CD4-positive, alpha-beta T cell (primary cell): ENCODE data around the gene PARG. TPM values are rescaled to one million over a fixed set of nuclear protein-coding genes. Genes with fewer than 3 reads are reported as not detected.
"Not testable (repeated sequence)": the region's sequence is repeated elsewhere in the genome, so short reads cannot be mapped to it uniquely, and the experiment has no call there.

Experiments used
- ATAC-seq: fragments of 200-7000 bp; cut with Tn5 transposase; one replicate; pipeline ENCODE4 v1.10.0; 2022; ENCODE audit warnings: mild to moderate bottlenecking; ENCODE audit not compliant: poor library complexity
- CTCF ChIA-PET: fragments of 350-600 bp; sonication (Branson Sonifier 250); formaldehyde crosslinking; loops from one replicate; lab custom pipeline; 2021; ENCODE audit warnings: antibody characterized with exemption, inconsistent platforms; lab: Charles Lee
- POLR2A ChIA-PET: fragments of 350-600 bp; sonication (Branson Sonifier 250); formaldehyde crosslinking; loops from one replicate; lab custom pipeline; 2021; ENCODE audit warnings: antibody characterized with exemption, inconsistent platforms; lab: Charles Lee
- DNase-seq, 14 experiments: peaks; one replicate each; pipeline ENCODE4 v3.0.0-alpha.2; 2013 to 2020; ENCODE audit warnings: mixed read lengths in 2 of 14
- H3K27ac ChIP-seq, 2 donors: one replicate each; pipeline versions ENCODE4 v1.5.1 to v1.7.0; 2013; ENCODE audit warnings: low read length in 2 of 2, low read depth in 1 of 2, mild to moderate bottlenecking in 1 of 2
- H3K27me3 ChIP-seq, 2 experiments: 1 replicate in 1 of 2; 2 replicates in 1 of 2; pipeline versions ENCODE4 v1.6.1 to v1.7.0; 2013; ENCODE audit warnings: low read length in 2 of 2, control low read depth in 1 of 2, mild to moderate bottlenecking in 1 of 2, moderate library complexity in 1 of 2; ENCODE audit not compliant: insufficient read depth in 2 of 2, control insufficient read depth in 1 of 2
- H3K36me3 ChIP-seq: one replicate; pipeline ENCODE4 v1.6.1; 2013; ENCODE audit warnings: low read length, control low read depth; ENCODE audit not compliant: insufficient read depth
- H3K4me1 ChIP-seq: one replicate; pipeline ENCODE4 v1.6.1; 2013; ENCODE audit warnings: low read length, control low read depth; ENCODE audit not compliant: insufficient read depth
- H3K4me3 ChIP-seq: one replicate; pipeline ENCODE4 v1.5.1; 2013; ENCODE audit warnings: mild to moderate bottlenecking, low read length, moderate library complexity
- H3K9me3 ChIP-seq, 2 experiments: 1 replicate in 1 of 2; 2 replicates in 1 of 2; pipeline versions ENCODE4 v1.6.1 to v1.7.0; 2013; ENCODE audit warnings: low read length in 2 of 2, mild to moderate bottlenecking in 2 of 2, control low read depth in 1 of 2, moderate library complexity in 1 of 2; ENCODE audit not compliant: control insufficient read depth in 1 of 2, insufficient read depth in 1 of 2
- H3K27ac Mint-ChIP-seq: one replicate; pipeline ENCODE4 v1.8.0; 2020; ENCODE audit warnings: mixed read lengths
- H3K27me3 Mint-ChIP-seq: one replicate; pipeline ENCODE4 v1.8.0; 2021; ENCODE audit warnings: mixed read lengths
- H3K36me3 Mint-ChIP-seq: one replicate; pipeline ENCODE4 v1.8.0; 2021; ENCODE audit warnings: low read depth, mixed read lengths
- H3K4me1 Mint-ChIP-seq: one replicate; pipeline ENCODE4 v1.8.0; 2021; ENCODE audit warnings: low read depth, mixed read lengths
- H3K4me3 Mint-ChIP-seq: one replicate; pipeline ENCODE4 v1.8.0; 2020; ENCODE audit warnings: mild to moderate bottlenecking, mixed read lengths
- H3K9me3 Mint-ChIP-seq: one replicate; pipeline ENCODE4 v1.8.0; 2020; ENCODE audit warnings: mixed read lengths
- intact Hi-C, 2 experiments: fragments of 100-400 bp; cut with DNase I in 1 of 2; cut with micrococcal nuclease in 1 of 2; formaldehyde crosslinking; loops; one replicate each; pipeline versions ENCODE4 v1.15.1 to v1.9.0; 2023 to 2025; cut with DNase I, micrococcal nuclease
- total RNA-seq, 174 experiments: library from RNA in 2 of 174; stranded (reverse) in 2 of 174; gene quantifications; one replicate each; pipeline ENCODE4 v1.2.3 and lab custom pipeline; 2021 to 2026

Gene PARG
- total RNA-seq, 2 experiments from 2014 or later: 30.1 to 31.8 TPM

GRCh38 chr10:49970331-49970857 lies 28.6 kb upstream of the PARG start:
- H3K27ac ChIP-seq, H3K4me1 Mint-ChIP-seq, H3K4me1 ChIP-seq, ATAC-seq, H3K4me3 ChIP-seq, H3K27ac Mint-ChIP-seq, POLR2A ChIA-PET, H3K27me3 Mint-ChIP-seq, H3K36me3 ChIP-seq, H3K27me3 ChIP-seq, DNase-seq, H3K4me3 Mint-ChIP-seq, H3K9me3 Mint-ChIP-seq, intact Hi-C loops, H3K9me3 ChIP-seq, CTCF ChIA-PET: not testable (repeated sequence)
- peaks cover 22% of the 10 kb centered on the region for H3K36me3 Mint-ChIP-seq

- POLR2A ChIA-PET, H3K27me3 Mint-ChIP-seq, H3K4me3 Mint-ChIP-seq, CTCF ChIA-PET, H3K4me1 ChIP-seq, H3K9me3 ChIP-seq, ATAC-seq, DNase-seq, intact Hi-C loops, H3K36me3 ChIP-seq, H3K4me3 ChIP-seq, H3K27ac ChIP-seq, H3K9me3 Mint-ChIP-seq, H3K27ac Mint-ChIP-seq, H3K27me3 ChIP-seq: not testable (repeated sequence)
- Mint-ChIP-seq H3K4me1 (peaks cover 20% of the 10 kb centered on the region), H3K36me3 (peaks cover 64% of the 10 kb centered on the region)
These were observed 11.3 kb upstream of the PARG start for GRCh38 chr10:49953122-49953521.

GRCh38 chr10:49952006-49952405 lies 10.2 kb upstream of the PARG start:
- ATAC-seq, H3K36me3 ChIP-seq, CTCF ChIA-PET, H3K27me3 Mint-ChIP-seq, H3K4me3 ChIP-seq, DNase-seq, H3K27ac Mint-ChIP-seq, POLR2A ChIA-PET, intact Hi-C loops, H3K4me3 Mint-ChIP-seq, H3K9me3 ChIP-seq, H3K4me1 ChIP-seq, H3K27me3 ChIP-seq, H3K27ac ChIP-seq, H3K9me3 Mint-ChIP-seq: not testable (repeated sequence)
- Mint-ChIP-seq H3K4me1 (peaks cover 20% of the 10 kb centered on the region), H3K36me3 (peaks cover 62% of the 10 kb centered on the region)

GRCh38 chr10:49948737-49949136 lies 6.9 kb upstream of the PARG start:
- H3K27ac ChIP-seq, H3K4me3 ChIP-seq, DNase-seq, ATAC-seq, H3K9me3 ChIP-seq, H3K4me1 ChIP-seq, H3K27me3 Mint-ChIP-seq, H3K4me3 Mint-ChIP-seq, H3K27me3 ChIP-seq, POLR2A ChIA-PET, H3K9me3 Mint-ChIP-seq, CTCF ChIA-PET, H3K27ac Mint-ChIP-seq, H3K36me3 ChIP-seq: not testable (repeated sequence)
- intact Hi-C loops: loop anchor here in 1 of 2 experiments (10.0 kb wide), 1 partner anchor 116 kb away; the partner anchor contains the start of gene WASHC2A
- Mint-ChIP-seq H3K36me3 (peaks cover 58% of the 10 kb centered on the region), H3K4me1 (peaks cover 19% of the 10 kb centered on the region)

- H3K4me1 ChIP-seq, DNase-seq, H3K9me3 Mint-ChIP-seq, H3K27ac ChIP-seq, H3K27ac Mint-ChIP-seq, POLR2A ChIA-PET, H3K4me3 Mint-ChIP-seq, H3K36me3 ChIP-seq, CTCF ChIA-PET, H3K4me3 ChIP-seq, ATAC-seq, H3K27me3 Mint-ChIP-seq, H3K27me3 ChIP-seq, H3K9me3 ChIP-seq: not testable (repeated sequence)
- intact Hi-C loops: loop anchor here in 1 of 2 experiments (10.0 kb wide), 1 partner anchor 117 kb away; the partner anchor contains the start of gene WASHC2A
- Mint-ChIP-seq H3K36me3 (peaks cover 54% of the 10 kb centered on the region), H3K4me1 (peaks cover 25% of the 10 kb centered on the region)
These were observed 6.3 kb upstream of the PARG start for GRCh38 chr10:49948142-49948541.

- H3K9me3 Mint-ChIP-seq, H3K36me3 ChIP-seq, H3K27ac ChIP-seq, H3K27me3 ChIP-seq, DNase-seq, H3K4me3 ChIP-seq, H3K9me3 ChIP-seq, CTCF ChIA-PET, ATAC-seq, H3K27me3 Mint-ChIP-seq, POLR2A ChIA-PET: not testable (repeated sequence)
- peak overlapping the region; percentile 48 for H3K4me3 Mint-ChIP-seq
- peaks cover 56% of the 10 kb centered on the region for H3K4me1 Mint-ChIP-seq
- intact Hi-C loops: loop anchor here in 1 of 2 experiments (10.0 kb wide), 1 partner anchor 121 kb away; the partner anchor contains the start of gene WASHC2A
- H3K4me1 ChIP-seq: peaks cover 20% of the 10 kb centered on the region
- H3K27ac Mint-ChIP-seq: peak overlapping the region; percentile 86
- peaks cover 43% of the 10 kb centered on the region for H3K36me3 Mint-ChIP-seq
These were observed 1.8 kb upstream of the PARG start for GRCh38 chr10:49943607-49944006.

- DNase-seq: peak in 1 of 14 experiments; percentile 3
- H3K4me1 ChIP-seq: peaks cover 20% of the 10 kb centered on the region
- ATAC-seq, H3K9me3 Mint-ChIP-seq, H3K36me3 ChIP-seq, H3K27me3 Mint-ChIP-seq, CTCF ChIA-PET, H3K9me3 ChIP-seq, H3K27me3 ChIP-seq: not testable (repeated sequence)
- H3K4me3 ChIP-seq: peak overlapping the region; percentile 77
- peak overlapping the region; percentile 86 for H3K27ac Mint-ChIP-seq
- peak overlapping the region; percentile 29 to 66 for H3K27ac ChIP-seq
- intact Hi-C loops: loop anchor here in 1 of 2 experiments (10.0 kb wide), 1 partner anchor 122 kb away; the partner anchor contains the start of gene WASHC2A
- POLR2A ChIA-PET: interaction anchor here (1.4 kb wide), 1 partner anchor 682 kb away, joined by 3 read pairs; no protein-coding TSS in a partner anchor
- peaks cover 40% of the 10 kb centered on the region for H3K36me3 Mint-ChIP-seq
- H3K4me3 Mint-ChIP-seq: peak overlapping the region; percentile 99
- H3K4me1 Mint-ChIP-seq: peaks cover 64% of the 10 kb centered on the region
These were observed 495 bp upstream of the PARG start for GRCh38 chr10:49942339-49942705.
